ENCODE results near the gene ZNF598.

DNA sequence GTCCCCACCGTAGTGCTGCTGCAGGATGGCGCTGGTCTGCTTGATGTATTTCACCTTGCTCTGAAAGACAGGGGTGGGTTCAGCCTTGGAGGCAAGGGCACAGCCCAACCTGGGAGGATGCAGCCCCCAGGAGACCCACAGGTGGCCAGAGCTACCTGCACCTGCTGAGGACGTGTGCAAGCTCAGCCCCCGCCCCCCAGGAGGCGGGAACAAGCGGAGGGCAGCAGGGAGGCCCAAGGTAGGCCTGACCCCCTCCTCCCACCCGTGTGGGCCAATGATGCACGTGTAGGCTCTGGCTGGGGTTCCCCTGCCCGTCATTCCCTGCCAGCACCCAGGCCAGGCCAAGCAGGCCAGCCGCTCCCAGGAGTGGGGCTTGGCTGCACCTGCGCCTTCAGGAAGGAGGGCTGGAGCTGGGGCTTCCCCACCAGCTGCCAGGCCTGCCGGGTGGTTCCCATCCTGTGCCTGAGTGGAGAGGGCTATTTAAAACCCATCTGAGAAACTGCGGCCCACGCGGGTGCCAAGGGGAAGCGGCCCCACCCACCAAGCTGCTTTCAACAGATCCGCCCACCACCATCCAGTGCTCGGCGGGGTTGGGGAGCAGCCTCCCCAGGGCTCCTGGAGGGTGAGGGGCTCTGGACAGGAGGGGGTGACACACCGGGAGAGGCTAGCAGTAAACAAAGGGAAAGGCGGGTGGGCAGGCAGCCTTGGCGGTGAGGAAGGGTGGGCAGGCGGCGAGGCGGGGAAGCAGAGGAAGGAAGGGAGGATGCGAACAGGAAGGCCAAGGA, 34.2 kb upstream of the ZNF598 start:
- TF ChIP-seq, protein P1, sequence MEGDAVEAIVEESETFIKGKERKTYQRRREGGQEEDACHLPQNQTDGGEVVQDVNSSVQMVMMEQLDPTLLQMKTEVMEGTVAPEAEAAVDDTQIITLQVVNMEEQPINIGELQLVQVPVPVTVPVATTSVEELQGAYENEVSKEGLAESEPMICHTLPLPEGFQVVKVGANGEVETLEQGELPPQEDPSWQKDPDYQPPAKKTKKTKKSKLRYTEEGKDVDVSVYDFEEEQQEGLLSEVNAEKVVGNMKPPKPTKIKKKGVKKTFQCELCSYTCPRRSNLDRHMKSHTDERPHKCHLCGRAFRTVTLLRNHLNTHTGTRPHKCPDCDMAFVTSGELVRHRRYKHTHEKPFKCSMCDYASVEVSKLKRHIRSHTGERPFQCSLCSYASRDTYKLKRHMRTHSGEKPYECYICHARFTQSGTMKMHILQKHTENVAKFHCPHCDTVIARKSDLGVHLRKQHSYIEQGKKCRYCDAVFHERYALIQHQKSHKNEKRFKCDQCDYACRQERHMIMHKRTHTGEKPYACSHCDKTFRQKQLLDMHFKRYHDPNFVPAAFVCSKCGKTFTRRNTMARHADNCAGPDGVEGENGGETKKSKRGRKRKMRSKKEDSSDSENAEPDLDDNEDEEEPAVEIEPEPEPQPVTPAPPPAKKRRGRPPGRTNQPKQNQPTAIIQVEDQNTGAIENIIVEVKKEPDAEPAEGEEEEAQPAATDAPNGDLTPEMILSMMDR (conservative IDR thresholded peaks at IDR 0.05; ENCODE audit: low read depth, low read length), result no peak
- TF ChIP-seq EZH2 (IDR thresholded peaks at IDR 0.05; ENCODE audit: borderline replicate concordance, low read depth, low read length, poor library complexity, severe bottlenecking), result no peak
